NCI-H146 treated with DMSO at 0.1 percent for 48 hours (cell line): ENCODE measurements around the gene TM9SF4.
A peak's percentile ranks its signal among the peaks of the same experiment; 100 is the strongest.
"Not testable (repeated sequence)": the region's sequence is repeated elsewhere in the genome, so short reads cannot be mapped to it uniquely, and the experiment has no call there.

Experiments used
- DNase-seq: peaks from one replicate; lab custom pipeline; 2025; ENCODE audit not compliant: unreplicated experiment; lab: John Stamatoyannopoulos, UW

The TM9SF4 gene

GRCh38 chr20:32188376-32189122 lies 79.0 kb downstream of the TM9SF4 start:
- no peak for DNase-seq

GRCh38 chr20:32189123-32189410 lies 79.6 kb downstream of the TM9SF4 start:
- no peak for DNase-seq

- peak; percentile 72 for DNase-seq
Observed at GRCh38 chr20:32189691-32190615, 80.4 kb downstream of the TM9SF4 start.

GRCh38 chr20:32190616-32191415 lies 81.3 kb downstream of the TM9SF4 start:
- DNase-seq: no peak

- DNase-seq: no peak
Observed at GRCh38 chr20:32191422-32191821, 81.9 kb downstream of the TM9SF4 start.

- DNase-seq: no peak
Observed at GRCh38 chr20:32191873-32192272, 82.4 kb downstream of the TM9SF4 start.

- no peak for DNase-seq
Observed at GRCh38 chr20:32192698-32193097, 83.2 kb downstream of the TM9SF4 start.

- DNase-seq: not testable (repeated sequence)
Observed at GRCh38 chr20:32193336-32193735, 83.8 kb downstream of the TM9SF4 start.

- no peak for DNase-seq
Observed at GRCh38 chr20:32193996-32194395, 84.5 kb downstream of the TM9SF4 start.

GRCh38 chr20:32195581-32195980 lies 86.1 kb downstream of the TM9SF4 start:
- no peak for DNase-seq

- not testable (repeated sequence) for DNase-seq
Observed at GRCh38 chr20:32196613-32197012, 87.1 kb downstream of the TM9SF4 start.

- DNase-seq: not testable (repeated sequence)
Observed at GRCh38 chr20:32197136-32197535, 87.6 kb downstream of the TM9SF4 start.

- DNase-seq: no peak
Observed at GRCh38 chr20:32199006-32199405, 89.5 kb downstream of the TM9SF4 start.

GRCh38 chr20:32201296-32201976 lies 91.9 kb downstream of the TM9SF4 start:
- DNase-seq: no peak

- DNase-seq: no peak
Observed at GRCh38 chr20:32201977-32202363, 92.5 kb downstream of the TM9SF4 start.

- no peak for DNase-seq
Observed at GRCh38 chr20:32203356-32204204, 94.1 kb downstream of the TM9SF4 start.

- DNase-seq: no peak
Observed at GRCh38 chr20:32204205-32205109, 94.9 kb downstream of the TM9SF4 start.

- DNase-seq: no peak
Observed at GRCh38 chr20:32205110-32205842, 95.8 kb downstream of the TM9SF4 start.
